COR-L47 (cell line): Measurements from ENCODE around the gene KRTAP5-3.

ENCODE experiments used
- DNase-seq: peaks from one replicate; lab custom pipeline; 2025; lab: John Stamatoyannopoulos, UW

Gene KRTAP5-3

DNA sequence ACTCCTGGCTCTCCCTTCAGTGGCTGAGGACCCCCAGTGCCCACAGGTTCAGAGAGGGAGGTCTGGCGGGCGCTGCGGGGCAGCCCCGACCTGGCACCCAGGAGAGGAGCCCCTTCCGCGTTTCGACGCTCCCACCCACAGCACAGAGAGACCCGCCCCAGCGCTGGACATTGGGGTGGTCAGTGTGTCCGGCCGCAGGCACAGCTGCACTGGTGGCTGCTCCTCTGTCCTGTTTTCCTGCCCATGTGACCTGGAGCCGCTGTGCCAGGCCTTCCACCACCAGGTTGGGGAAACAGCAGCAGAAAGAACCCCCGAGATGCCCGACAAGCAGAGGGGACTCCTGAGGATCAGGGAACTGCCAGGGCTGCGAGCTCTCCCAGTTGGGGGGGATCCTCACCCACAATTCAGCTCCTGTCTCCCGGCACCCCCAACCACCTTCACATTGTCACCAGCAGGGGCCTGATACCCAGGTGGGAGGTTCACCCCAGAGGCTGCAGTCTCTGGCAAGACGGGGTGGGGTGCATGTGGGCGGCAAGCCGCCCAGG lies 35.0 kb upstream of the KRTAP5-3 start:
- no peak for DNase-seq

DNA sequence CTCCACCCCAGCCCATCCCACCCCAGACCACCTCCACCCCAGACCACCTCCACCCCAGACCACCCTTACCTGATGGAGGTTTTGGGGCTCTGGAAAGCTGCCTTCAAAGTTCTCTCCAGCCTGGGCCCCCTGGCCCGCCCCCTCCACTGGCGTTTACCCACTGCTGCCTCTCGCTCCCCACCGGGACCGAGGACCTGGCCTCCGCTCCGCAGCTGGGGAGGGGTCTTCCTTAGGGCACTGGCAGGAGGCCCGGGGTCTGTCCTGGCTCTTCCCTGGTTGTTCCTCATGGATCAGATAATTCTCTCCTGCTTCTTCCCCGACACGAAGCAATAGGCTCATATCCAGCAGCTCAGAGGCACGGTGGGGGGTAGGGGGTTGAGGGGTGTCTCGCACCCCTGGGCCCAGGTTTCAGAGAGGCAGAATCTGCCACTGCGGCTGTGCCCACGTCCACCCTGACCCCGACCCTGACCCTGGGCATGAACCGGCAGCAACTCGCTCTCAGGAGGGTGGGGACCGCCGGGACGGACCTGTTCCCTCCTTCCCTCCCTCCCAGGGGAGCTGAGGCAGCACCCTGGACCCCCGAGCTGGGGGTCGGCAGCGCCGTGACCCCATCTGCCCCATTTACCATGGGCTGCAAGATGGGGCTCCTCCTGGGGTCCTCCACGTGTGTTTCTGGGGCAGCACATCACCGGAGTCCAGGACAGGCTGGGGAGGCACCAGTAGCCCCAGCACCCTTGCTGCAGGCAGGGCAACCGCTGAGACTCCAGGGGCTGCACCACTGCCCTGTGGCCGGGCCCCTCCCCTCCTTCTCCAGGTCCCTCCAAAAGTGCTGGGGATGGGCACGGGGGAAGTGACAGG lies 34.3 kb upstream of the KRTAP5-3 start:
- DNase-seq: no peak

- DNase-seq: no peak
Measured at GRCh38 chr11:1641096-1641495, 32.8 kb upstream of the KRTAP5-3 start.

DNA sequence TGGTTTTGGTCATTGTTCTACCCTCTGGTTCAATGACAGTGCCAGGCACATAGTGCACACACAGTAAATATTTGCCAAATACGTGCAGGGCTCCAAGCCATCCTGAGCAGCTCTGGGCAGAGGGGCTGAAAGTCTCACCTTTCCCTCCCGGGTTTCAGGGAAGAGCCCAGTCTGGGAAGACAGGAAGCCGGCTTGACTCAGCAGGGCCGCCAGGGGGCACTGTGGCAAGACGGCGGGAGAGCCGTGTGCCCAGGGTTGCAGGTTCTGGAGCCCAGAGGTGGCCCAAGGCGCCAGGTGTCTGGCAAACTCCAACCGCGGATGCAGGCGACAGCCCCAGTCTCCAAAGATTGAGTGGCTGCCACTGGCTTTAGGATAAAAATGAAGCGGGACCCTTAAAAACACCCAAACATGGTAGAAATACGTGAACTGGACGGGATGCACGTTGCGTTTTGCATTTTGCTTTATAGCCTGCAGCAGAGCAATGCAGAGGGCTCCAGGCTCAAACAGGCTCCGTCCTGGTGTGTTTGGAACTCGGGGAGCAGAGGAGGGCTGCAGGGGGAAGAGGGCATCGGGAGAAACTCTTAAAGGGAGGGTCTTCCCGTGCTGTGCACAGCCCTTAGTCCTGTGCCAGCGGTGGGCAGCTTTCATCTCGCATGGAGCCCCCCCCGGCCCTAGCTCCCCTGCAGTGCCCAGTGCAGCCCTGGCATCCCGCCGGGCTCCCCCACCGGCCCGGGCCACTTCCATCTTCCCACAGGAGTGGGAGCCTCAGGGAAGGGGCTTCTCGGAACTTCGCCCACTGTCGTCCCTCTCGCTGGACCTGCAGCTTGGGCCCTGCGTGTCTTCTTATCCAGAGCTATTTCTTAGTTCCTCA lies 32.0 kb upstream of the KRTAP5-3 start:
- DNase-seq: peak; percentile 75

GRCh38 chr11:1639666-1640065 lies 31.4 kb upstream of the KRTAP5-3 start:
- DNase-seq: no peak

DNA sequence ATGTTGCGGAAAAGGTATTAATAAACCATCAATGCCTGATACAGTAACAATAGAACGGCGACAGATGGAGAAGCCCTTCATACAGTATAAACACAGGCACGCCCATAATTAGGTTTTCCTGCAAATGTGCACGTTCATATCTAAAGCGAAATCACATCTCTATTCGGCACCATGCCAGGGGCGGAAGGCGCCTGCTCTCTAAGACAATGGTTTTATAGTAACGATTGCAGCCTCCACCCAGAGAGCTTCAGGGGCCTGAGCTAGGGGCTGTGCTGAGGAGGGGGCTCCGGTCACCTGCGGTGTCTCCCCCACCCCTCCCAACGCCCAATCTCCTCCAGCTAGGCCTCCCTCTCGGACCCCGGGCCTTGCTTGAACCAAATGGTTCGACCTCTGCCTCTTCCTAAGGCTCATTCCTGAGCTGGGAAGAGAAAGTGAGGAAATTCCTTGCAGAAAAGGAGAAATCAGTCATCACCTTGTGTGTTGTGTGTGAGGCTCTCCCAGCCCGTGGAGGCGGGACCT lies 30.9 kb upstream of the KRTAP5-3 start:
- DNase-seq: peak; percentile 97

GRCh38 chr11:1638344-1638743 lies 30.1 kb upstream of the KRTAP5-3 start:
- no peak for DNase-seq

GRCh38 chr11:1637628-1638027 lies 29.4 kb upstream of the KRTAP5-3 start:
- DNase-seq: no peak

DNA sequence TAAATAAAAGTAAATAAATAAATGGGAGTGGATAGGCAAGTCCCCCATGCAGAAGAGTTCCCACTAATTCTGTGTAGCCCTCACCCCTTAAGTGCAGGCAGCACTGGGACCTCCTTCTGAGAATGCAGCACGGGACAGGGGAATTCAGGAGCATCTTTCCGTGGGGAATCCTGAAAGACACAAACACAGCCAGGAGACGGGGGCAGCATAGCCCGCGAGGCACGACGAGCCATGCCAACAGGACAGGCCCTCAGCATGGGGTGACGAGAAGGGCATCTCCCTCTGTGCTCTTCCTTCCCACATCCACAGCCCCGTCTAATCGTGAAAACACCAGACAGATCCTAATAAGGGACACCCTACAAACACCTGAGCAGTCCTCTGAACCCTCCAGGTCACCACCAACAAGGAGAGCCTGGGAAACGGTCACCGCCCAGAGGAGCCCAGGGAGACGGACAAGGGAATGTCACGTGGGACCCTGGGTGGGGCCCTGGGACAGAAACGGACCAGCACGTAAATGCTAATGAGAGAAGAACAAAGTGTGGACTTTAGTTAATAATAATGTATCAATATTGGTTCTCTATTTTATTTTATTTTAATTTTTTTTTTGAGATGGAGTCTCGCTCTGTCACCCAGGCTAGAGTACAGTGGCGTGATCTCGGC lies 28.2 kb upstream of the KRTAP5-3 start:
- DNase-seq: no peak

- no peak for DNase-seq
Measured at GRCh38 chr11:1633864-1634263, 25.6 kb upstream of the KRTAP5-3 start.

GRCh38 chr11:1632053-1632714 lies 23.9 kb upstream of the KRTAP5-3 start:
- no peak for DNase-seq

DNA sequence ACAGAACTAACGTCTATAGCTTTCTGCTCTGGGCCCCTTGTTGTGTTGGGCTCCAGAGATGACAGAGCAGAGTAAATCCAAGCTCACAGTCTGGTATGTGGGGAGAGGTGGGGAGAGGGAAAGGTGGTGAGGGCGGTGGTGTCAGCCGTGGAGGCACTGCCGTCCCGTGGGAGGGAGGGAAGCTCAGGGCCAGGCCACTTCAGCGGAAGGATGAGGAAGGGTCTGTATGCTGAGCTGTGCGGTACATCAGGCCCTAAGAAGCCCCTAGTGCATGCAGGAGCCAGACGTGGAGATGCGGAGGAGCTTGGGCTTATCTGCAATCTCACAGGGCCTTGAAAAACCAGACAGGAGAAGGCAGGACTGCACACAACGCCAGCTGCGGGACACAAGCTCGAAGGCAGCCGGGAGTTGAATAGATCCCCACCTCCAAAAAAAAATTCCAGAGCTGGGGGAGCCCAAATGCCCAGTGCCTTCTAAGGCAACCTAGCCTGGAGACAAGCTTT lies 22.9 kb upstream of the KRTAP5-3 start:
- no peak for DNase-seq

DNA sequence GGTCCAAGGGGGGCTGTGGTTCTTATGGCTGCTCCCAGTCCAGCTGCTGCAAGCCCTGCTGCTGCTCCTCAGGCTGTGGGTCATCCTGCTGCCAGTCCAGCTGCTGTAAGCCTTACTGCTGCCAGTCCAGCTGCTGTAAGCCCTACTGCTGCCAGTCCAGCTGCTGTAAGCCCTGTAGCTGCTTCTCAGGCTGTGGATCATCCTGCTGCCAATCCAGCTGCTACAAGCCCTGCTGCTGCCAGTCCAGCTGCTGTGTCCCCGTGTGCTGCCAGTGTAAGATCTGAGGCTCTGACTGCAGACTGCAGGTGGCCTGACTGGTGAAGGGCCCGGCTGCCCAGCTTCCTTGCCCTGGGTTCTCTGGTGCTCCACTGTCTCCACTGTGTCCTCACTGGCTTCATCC lies 22.0 kb upstream of the KRTAP5-3 start:
- DNase-seq: no peak

DNA sequence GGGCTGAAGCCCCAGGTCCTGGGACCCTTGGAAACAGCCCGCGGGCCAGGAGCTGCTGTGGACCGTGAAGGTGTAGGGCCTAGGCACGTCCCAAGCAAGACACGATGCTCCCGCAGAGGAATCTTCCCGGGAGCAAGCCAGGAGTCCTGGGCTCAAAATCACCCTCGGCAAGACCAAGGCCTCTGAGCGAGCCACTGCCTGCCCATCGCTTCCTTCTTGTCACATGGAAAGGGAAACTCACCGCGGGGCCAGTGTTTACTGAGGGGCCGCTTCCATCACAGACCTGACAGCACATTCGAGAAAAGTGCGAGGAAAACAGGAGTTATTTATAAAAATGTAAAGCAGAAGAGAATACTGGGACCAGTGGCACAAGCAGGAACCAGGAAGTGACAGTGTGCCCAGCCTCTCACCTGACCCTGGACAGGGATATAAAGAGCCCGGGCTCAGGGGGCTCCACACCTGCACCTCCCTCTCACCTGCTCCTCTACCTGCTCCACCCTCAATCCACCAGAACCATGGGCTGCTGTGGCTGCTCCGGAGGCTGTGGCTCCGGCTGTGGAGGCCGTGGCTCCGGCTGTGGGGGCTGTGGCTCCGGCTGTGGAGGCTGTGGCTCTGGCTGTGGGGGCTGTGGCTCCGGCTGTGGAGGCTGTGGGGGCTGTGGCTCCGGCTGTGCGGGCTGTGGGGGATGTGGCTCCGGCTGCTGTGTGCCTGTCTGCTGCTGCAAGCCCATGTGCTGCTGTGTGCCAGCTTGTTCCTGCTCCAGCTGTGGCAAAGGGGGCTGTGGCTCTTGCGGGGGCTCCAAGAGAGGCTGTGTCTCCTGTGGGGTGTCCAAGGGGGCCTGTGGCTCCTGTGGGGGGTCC lies 21.3 kb upstream of the KRTAP5-3 start, which contains the start of gene KRTAP5-5:
Gene KRTAP5-5 (plus strand): TSS at position 450 of the 860 bp plus-strand sequence. CDS start 66 bp downstream, at position 516.
- DNase-seq: no peak

- no peak for DNase-seq
Measured at GRCh38 chr11:1628506-1629325, 20.5 kb upstream of the KRTAP5-3 start.

DNA sequence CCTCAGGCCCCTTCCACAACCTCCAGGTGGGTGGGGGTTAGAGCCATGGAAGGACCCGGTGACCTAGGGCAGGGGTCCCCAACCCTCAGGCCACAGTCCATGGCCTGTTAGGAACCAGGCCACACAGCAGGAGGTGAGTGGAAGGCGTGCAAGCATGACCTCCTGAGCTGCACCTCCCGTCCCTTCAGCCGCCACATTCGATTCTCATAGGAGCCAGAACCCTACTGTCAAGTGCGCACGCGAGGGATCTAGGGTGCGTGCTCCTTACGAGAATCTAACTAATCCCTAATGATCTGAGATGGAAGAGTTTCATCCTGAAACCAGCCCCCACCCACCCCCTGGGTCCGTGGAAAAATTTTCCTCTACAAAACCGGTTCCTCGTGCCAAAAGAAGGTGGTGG lies 17.3 kb upstream of the KRTAP5-3 start:
- no peak for DNase-seq

DNA sequence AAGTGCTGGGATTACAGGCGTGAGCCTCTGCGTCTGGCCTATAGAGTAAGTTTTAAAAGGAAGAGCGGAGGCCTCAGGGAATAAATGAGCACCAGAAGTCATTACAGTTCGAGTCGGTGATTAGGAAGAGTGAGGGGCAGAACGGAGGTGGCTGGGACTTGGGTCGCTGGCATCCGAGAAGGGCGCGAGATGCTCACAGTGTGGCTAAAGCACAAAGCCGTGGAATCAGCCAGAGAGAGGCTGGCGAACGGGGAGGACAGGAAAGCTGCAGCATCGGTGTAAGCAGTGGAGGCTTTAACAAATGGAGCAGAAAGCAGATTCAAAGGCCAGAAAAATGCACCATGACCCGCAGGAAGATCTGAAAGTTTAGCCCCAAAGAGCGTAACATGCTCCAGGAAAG lies 16.4 kb upstream of the KRTAP5-3 start:
- DNase-seq: no peak

- no peak for DNase-seq
Measured at GRCh38 chr11:1623716-1624115, 15.5 kb upstream of the KRTAP5-3 start.

- no peak for DNase-seq
Measured at GRCh38 chr11:1622086-1622485, 13.8 kb upstream of the KRTAP5-3 start, which contains the start of gene KRTAP5-4. Gene KRTAP5-4, minus strand, starts transcription at chr11:1622138. Its CDS starts 45 bp downstream, at chr11:1622093.
